ENCODE data around the gene FBP1.

DNA sequence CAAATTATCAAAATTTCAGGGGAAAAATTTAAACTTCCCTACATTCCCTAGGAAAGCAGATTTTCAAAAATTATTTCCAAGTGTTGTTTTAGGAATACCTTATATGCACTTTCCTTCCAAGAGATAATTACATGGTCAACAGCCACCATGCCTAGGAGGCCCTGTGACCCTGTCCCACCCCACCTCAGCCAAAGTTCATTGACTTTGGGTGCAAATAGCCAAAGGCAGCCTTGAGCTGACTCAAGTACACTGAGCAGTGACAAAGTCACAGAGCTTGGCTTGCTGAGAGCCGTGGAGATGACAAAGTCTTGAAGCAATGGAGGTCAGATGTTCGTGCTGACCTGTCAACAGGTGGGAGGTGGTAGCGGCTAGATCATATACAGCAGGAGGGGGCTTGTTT lies 24.3 kb upstream of the FBP1 start:
- TF ChIP-seq POLR2AphosphoS5 (IDR thresholded peaks at IDR 0.05; ENCODE audit: low read depth, low read length) (no peak), TAF1 (IDR thresholded peaks at IDR 0.05; ENCODE audit: borderline replicate concordance, insufficient read depth, low read length) (no peak), FOXP2 (optimal IDR thresholded peaks at IDR 0.05; ENCODE audit: borderline replicate concordance, extremely low read depth, extremely low read length, insufficient read depth) (no peak), SIN3A (IDR thresholded peaks at IDR 0.05; ENCODE audit: borderline replicate concordance, insufficient read depth, low read length) (no peak)
- TF ChIP-seq, protein P1, sequence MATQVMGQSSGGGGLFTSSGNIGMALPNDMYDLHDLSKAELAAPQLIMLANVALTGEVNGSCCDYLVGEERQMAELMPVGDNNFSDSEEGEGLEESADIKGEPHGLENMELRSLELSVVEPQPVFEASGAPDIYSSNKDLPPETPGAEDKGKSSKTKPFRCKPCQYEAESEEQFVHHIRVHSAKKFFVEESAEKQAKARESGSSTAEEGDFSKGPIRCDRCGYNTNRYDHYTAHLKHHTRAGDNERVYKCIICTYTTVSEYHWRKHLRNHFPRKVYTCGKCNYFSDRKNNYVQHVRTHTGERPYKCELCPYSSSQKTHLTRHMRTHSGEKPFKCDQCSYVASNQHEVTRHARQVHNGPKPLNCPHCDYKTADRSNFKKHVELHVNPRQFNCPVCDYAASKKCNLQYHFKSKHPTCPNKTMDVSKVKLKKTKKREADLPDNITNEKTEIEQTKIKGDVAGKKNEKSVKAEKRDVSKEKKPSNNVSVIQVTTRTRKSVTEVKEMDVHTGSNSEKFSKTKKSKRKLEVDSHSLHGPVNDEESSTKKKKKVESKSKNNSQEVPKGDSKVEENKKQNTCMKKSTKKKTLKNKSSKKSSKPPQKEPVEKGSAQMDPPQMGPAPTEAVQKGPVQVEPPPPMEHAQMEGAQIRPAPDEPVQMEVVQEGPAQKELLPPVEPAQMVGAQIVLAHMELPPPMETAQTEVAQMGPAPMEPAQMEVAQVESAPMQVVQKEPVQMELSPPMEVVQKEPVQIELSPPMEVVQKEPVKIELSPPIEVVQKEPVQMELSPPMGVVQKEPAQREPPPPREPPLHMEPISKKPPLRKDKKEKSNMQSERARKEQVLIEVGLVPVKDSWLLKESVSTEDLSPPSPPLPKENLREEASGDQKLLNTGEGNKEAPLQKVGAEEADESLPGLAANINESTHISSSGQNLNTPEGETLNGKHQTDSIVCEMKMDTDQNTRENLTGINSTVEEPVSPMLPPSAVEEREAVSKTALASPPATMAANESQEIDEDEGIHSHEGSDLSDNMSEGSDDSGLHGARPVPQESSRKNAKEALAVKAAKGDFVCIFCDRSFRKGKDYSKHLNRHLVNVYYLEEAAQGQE (IDR thresholded peaks at IDR 0.05; ENCODE audit: insufficient read depth in 1 of 2, low read depth in 2 of 2, low read length in 2 of 2) = no peak
